T-helper 1 cell (primary cell): Measurements from ENCODE around the gene GPATCH4.
"Not testable (repeated sequence)": the region's sequence is repeated elsewhere in the genome, so short reads cannot be mapped to it uniquely, and the experiment has no call there.

Experiments used
- DNase-seq, 5 donors: peaks; one replicate each; pipeline ENCODE4 v3.0.0-alpha.2; 2012 to 2020

GPATCH4 gene

DNA sequence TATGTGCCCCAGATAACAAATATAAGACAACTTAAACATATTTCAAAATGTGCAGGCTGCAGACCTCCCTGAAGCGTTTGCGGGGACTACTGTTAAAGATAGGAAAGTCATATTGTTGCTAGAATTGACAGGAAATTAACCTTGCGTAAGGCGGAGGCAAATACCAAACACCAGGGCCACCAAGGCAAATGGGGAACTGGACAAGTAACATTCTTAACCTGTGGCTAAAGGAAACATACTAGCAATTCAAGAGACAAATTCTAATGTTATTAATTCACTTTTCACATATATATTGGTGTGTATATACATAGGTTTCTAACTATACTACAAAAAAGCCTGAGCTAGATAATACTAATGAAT lies 24.8 kb upstream of the GPATCH4 start:
- no peak for DNase-seq

DNA sequence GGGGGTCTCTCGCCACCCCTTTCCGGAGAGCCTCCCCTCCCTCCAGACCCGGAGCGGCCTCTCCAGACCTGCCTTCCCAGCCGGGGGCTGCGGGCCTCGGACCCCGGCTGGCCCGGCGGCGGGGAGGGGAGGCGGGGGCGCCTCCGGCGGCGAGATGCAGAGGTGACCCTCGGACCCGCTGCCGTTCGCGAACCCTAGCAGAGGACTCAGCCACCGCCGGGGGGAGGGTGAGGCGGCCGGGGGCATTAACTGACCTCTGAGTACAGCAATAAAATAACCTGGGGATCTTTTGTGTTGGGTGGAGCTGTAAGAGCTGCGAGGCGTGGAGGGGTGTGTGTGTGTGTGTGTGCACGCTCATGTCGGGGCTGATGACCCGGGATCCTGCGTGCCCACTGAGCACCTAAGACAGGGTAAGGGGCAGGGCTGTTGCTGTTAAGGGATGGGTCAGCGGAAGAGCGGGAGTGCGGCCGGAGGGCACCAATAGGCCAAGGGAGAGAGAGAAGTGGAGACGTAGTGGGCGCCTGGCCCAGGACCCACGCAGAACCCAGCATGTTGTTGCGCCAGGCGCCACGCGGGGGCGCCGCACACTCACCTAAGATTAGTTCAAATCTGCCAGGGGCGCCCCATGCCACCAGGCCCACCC lies 24.3 kb upstream of the GPATCH4 start:
- peak in 4 of 5 donors; percentile 44 to 64 (median 48) for DNase-seq

DNA sequence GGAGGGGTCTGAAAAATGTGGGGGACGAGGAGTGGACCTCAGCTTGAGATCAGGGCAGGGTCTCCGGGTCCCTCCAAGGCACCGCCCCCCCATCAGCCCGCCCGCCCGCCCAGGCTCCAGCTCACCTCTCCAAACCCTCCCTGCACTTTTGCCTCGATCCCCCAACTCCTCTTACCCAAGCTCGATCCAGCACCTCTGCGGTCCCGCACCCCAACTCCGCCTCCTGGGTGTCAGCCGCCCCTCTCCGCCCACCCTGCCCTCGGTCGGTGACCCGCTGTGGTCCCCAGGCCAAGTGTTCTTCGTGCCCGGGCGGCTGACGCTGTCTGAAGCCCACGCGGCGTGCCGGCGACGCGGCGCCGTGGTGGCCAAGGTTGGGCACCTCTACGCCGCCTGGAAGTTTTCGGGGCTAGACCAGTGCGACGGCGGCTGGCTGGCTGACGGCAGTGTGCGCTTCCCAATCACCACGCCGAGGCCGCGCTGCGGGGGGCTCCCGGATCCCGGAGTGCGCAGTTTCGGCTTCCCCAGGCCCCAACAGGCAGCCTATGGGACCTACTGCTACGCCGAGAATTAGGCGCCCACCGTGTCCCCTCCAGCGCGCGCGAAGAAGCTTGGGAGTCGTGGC lies 23.6 kb upstream of the GPATCH4 start:
- DNase-seq = no peak

DNA sequence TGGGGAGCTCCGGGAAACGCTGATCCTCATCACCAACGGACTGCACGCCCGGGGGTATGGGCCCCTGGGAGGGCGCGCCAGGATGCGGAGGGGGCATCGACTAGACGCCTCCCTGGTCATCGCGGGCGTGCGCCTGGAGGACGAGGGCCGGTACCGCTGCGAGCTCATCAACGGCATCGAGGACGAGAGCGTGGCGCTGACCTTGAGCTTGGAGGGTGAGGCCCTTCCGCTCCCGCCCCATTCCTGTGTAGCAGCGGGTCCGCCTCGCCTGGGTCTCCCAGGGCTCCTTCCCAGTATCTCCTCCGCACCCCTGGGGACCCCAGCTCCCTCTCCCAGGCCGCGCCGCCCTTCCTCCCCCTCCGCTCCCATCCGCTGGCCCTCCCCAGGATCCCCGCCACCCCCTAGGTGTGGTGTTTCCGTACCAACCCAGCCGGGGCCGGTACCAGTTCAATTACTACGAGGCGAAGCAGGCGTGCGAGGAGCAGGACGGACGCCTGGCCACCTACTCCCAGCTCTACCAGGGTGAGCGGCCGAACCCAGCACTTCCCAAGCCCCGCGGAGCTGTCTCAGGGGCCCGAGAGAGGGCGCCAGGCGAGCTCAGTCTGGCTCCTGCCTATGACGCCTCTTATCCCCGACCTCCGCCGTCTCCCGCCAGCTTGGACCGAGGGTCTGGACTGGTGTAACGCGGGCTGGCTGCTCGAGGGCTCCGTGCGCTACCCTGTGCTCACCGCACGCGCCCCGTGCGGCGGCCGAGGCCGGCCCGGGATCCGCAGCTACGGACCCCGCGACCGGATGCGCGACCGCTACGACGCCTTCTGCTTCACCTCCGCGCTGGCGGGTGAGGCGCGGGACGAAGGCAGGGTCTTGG lies 22.9 kb upstream of the GPATCH4 start:
- DNase-seq = no peak

DNA sequence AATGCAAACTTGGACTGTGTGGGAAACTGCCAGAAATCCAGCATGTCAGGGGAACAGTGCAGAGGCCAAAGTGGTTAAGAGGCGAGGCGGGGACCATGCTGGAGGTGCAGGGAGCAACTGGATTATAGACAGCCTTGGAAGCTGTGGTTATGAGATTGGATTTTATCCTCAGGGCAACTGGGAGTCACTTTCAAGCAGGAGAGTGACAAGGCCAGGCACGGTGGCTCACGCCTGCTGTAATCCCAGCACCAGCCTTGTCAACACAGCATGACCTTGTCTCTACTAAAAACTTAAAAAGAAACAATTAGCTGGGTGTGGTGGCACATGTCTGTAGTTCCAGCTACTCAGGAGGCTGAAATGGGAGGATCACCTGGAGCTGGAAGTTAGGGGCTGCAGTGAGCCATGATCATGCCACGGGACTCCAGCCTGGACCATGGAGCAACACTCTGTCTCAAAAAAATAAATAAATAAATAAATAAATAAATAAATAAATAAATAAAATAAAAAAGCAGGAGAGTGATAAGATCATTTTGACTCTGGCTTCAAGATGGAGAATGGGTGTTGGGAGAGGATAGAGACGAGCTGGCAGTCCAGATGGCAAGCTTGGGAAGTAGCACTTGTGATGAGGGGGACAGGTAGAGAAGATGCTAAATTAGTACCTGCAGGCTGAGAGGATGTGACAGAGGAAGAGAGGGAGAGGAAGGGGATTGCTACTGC lies 21.5 kb upstream of the GPATCH4 start:
- no peak for DNase-seq

DNA sequence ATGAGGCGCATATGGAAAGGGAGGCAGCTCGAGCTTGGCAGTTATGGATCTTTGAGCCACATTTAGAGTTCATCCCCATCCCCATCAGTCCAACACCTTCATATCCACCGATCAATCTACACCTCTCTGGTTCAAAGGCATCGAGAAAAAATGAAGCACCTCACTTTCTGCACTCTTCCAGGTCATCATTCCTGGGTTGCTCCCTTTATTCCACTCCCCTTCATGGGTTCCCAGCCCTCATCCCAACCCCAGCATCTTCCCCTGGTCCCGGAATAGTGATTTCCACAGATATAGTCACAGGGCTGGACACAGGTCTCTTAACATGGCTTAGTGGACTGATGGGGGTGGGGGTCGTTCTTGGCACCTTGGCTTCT lies 18.3 kb upstream of the GPATCH4 start:
- DNase-seq = no peak

DNA sequence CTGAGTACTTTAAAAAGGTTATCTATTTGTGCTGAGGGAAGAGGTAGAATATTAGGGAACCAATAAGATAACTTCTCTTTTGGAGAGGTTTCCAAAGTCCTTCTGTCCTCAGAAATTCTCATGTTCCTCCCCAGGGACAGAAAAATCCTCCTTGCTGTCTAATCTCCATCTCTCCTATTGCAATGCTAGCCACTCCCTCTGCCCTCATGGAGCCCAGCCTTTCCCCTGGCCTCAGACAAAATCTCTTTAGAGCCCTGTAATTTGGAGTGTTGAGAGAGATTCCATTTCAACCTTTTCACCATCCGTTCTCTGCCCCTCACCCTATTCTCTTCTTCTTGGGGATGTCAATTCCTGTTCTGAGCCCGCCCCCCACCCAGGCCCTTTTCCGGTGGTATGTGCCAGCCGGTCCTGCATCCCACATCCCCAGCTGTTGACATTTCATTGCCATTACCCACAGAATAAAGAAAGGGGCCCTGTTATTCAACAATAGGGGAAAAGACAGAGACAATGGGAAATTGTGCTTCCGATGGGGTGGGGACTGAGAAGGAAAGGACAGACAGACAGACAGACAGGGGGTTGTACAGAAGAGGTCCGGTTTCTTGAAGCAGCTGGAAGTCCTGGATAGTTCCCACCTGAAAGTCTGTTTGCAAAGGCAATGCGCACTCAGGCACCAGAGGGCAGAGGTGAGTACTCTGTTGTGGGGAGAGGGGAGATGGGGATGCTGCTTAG lies 17.7 kb upstream of the GPATCH4 start, which contains the start of gene HAPLN2:
Gene HAPLN2 (plus strand): TSS at position 563 of the 729 bp plus-strand sequence. CDS start 4,076 bp downstream, outside the sequence.
- DNase-seq = no peak

DNA sequence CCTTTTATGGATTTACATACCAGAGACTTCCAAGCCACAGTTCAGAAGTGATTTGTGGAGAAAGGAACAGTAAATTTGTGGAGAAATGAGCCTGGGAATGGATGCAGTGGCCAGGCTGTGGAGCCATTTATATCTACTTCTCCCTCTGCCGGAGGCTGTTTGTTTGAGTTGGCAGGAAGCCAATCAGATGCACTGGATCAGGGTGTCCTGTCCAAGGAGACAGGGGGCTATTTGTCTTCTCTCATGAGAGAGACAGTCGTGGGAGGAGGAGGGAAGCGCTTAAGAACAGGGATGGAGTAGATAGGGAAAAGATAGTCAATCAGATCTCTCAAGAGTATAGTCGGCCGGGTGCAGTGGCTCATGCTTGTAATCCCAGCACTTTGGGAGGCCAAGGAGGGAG lies 15.2 kb upstream of the GPATCH4 start:
- DNase-seq = no peak

DNA sequence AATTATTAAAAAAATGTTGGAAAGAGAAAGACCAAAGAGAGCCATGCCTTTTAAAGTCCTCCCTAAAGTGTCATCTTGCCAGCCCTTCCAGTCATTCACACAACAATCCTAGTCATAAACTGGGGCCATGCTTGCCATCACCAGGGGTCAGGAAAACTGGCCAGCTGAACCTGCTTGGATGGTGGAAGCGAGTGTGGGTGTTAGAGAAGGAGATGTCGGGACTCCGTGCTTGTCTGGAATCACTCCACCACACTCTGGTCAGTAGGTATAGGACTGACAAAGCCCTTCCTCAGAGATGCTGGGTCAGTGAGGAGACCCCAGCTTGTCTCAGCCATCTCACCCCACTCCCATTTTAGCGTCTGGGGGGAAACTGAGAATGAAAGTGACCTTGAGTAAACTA lies 14.7 kb upstream of the GPATCH4 start:
- no peak for DNase-seq

DNA sequence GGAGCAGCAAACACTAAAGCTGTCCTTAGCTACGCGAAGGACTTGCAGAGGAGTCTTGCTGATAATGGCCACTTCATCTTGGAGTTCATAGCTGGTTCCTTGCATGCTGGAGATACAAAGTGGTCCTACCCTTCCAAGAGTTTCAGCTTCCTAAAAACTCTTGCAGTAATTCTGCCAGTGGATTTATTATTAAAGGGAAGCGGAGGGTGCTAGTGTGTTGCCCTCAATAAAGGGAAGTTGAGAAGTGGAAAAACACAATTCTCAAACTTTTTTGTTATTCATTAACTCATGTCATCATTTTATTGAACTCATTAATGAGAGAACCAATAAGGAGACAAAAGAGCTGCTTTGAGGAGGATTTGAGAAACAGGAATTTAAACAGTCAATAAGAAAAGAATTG lies 11.4 kb upstream of the GPATCH4 start:
- no peak for DNase-seq

DNA sequence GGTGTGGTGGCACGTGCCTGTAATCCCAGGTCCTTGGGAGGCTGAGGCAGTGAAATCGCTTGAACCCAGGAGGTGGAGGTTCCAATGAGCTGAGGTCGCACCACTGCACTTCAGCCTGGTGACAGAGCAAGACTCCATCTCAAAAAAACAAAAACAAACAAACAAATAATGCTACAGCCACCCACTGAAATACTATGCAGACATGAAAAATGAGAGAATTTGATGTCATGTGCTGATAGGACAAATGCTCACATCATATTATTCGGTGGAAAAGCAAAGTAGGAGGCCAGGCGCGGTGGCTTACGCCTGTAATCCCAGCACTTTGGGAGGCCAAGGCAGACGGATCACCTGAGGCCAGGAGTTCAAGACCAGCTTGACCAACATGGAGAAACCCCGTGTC lies 8.8 kb upstream of the GPATCH4 start:
- not testable (repeated sequence) for DNase-seq

DNA sequence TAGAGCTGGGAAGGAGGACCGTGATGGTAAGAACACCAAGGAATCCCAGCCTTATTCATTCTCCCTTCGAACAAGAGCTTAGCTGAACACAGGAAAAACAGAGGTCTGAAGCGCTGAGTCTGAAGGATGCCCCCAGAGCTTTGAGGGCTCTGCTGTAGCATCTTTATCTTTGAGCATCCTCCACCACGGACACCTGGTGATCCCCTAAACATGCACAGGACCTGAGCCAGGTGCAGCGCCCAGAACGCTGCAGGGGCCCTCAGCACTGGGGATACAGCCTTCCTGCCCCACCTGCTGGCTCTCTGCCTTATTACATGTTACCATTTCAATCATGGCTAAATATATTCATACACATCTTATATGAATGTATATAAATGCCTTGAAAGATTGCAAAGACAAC lies 7.7 kb upstream of the GPATCH4 start:
- peak; percentile 17 to 58 (median 42) for DNase-seq

DNA sequence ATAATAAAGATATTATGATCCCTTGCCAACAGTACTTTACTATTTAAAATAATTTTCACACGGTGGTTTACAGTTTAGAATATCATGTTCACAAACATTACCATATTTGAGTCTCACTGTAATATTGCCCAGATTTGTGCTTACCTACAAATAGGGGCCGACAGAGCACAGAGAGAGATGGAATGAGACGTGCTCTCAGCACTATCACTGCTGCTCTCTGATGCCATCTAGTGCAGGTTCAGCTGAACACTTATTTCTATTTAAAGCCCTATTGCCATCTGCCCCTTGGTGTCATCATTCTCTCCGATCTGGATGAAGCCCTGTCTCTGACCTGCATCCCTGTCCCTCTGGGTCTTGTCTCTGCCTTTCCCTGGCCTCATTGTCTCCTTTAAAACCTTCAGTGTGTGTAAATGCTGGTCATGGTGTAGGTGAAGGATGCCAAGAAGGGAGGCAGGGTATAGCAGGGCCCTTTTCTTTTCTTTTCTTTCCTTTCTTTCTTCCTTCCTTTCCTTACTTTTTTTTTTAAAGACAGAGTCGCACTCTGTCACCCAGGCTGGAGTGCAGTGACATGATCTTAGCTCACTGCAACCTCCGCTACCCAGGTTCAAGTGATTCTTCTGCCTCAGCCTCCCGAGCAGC lies 6.9 kb upstream of the GPATCH4 start:
- DNase-seq = peak; percentile 14 to 77 (median 49)

DNA sequence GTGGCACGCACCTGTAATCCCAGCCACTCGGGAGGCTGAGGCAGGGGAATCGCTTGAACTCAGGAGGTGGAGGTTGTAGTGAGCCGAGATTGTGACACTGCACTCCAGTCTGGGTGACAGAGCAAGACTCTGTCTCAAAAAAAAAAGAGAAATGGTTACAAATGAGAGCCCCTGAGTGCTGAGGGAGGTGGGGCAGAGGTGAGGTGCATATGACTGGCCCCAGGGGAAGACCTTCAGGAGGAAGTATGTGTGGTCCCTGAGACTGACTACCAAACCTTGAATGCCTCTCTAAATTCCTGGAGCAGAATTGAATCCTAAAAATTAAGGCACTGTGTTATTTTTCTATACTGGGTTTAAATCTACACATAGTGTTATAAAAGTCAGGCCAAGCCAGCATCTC lies 6.1 kb upstream of the GPATCH4 start:
- DNase-seq = not testable (repeated sequence)

DNA sequence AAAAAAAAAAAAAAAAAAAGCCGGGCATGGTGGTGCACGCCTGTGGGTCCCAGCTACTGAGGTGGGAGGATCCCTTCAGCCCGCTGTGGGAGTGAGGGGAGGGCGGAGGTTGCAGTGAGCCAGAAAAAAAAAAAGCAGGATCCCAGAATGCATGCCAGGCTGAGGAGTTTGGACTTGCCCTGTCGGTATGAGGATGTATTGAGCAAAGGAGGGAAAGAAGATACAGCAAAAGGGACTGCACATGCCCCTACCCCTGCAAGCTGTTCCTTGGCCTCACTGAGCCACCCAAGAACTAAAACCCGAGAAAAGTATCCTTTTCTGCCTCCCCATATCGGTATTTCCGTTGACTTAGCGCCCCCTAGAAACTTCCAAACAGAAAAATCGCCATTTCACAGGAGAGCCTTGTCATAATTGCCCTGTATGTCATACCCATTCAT lies 1.3 kb upstream of the GPATCH4 start:
- no peak for DNase-seq

DNA sequence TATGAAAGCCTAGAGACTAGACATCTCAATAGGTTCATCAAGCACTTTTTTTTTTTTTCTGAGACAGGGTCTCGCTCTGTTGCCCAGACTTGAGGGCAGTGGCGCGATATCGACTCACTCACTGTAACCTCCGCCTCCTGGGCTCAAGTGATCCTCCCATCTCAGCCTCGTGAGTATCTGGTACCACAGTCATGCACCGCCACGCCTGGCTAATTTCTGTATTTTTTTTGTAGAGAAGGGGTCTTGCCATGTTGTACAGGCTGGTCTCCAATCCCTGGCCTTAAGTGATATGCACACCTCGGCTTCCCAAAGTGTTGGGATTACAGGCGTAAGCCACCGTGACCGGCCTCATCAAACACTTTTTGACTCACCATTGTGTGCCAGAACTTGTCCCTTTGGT lies 613 bp upstream of the GPATCH4 start:
- no peak for DNase-seq

DNA sequence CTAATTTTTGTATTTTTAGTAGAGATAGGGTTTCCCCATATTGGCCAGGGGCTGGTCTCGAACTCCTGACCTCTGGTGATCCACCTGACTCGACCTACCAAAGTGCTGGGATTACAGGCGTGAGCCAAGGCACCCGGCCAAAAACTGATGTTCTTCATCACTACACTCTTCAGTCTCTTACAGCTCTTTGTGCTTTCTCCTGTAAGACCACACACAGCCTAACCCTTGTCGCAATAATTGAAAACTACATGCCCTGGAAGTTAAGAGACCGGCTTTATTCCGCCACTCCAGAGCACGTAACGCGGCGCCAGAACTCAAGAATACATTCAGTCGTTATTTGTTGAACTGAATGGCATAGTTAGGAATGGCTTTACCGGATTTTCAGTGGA lies 552 bp downstream of the GPATCH4 start:
- DNase-seq = no peak

DNA sequence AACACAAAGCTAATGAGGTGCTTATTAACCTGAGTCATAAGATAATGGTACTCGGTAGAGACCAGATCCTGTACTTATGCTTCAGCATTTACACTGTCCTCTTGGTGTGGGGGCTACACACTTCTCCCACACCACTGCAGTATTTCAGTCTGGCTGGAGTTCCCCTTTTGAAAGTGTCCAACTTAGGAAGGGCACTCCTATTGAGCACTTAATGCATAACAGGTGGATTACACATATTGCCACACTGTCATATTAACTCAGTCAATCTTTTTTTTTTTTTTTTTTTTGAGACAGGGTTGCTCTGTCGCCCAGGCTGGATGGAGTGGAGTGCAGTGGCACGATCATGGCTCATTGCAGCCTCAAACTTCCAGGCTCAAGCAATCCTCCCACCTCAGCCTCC lies 1.5 kb downstream of the GPATCH4 start:
- no peak for DNase-seq

DNA sequence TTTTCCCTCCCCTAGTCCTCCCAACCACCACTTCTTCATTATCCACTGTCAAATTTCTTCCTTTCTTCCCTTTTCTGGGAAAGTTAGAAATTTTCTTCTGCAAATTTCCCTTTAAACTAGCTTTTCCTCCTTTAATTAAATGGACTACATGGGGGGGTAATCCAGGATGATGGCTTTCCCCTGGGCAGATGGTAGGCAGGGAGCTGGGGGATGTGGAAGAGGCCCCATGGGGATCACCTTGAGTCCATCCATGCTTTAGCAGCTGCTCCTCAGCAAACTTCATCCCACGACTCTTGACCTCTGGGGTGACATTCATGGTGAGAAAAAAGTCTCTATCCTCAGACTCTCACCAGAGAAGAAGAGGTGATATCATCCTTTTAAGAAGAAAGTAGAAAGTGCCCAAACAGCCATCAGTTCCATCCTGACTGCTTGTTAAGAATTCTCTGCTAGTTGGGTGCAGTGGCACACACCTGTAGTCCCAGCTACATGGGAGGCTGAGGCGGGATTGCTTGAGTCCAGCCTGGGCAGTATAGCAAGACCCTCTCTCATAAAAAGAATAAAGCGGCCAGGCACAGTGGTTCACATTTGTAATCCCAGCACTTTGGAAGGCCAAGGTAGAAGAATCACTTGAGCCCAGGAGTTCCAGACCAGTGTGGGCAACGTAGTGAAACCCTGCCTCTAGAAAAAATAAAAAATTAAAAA lies 2.4 kb downstream of the GPATCH4 start:
- no peak for DNase-seq

DNA sequence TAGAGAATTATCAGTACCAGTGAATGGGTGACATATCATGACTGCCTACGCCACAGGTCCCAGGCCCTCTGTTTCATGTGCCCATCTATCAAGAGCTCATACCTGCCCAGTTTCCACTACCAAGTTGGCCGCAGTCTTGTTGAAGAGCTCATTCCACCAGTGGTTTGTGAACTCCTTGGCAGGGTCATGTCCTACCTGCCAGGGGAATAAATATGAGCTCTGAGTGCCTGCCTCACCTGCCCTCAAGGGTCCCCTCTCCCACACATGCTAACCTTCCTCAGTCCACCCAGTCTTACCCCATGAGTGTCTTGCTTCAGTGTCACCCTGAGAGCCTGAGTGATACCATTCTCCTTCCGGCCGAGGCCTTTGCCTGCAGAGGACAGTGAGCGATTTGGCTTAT lies 3.2 kb downstream of the GPATCH4 start:
- DNase-seq = no peak

DNA sequence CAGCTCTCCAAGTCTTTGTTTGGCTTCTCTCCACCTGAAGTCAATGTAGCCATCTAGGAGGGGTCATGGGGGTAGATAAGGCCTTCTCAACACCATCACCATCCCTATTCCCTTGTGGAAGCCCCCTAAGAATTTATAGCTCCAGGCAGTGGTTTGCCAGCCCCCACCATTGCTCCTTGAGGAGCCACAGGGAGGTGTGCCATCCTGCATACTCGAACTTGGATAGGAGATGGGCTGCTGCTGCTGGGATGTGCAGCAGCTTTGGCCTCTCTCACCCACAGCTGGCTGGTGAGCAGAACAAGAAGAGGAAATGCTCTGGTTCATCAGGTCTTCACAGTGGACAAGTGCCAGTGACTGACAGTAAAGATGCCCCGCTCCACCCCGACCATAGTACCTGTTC lies 4.9 kb downstream of the GPATCH4 start:
- no peak for DNase-seq
